Measurements from ENCODE around the gene ADARB2.

DNA sequence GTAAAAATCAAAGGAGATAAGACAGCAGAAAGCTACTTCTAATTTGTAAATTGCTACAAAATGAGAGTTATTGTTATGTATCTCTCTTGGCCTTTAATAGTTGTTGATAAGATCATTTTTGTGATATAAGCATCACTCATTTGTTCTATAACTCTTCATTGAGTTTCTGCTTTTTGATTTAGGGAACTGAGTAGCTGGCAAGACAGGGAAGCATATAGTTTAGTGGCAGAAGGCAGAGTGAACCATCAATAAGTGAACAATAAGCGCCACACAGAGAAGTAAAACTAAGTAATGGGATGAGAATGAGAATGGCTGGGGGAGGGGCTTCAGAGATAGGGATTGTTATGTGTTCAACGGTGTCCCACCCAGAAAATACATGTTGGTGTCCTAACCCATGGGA, 245.4 kb downstream of the ADARB2 start:
- TF ChIP-seq, protein P1, sequence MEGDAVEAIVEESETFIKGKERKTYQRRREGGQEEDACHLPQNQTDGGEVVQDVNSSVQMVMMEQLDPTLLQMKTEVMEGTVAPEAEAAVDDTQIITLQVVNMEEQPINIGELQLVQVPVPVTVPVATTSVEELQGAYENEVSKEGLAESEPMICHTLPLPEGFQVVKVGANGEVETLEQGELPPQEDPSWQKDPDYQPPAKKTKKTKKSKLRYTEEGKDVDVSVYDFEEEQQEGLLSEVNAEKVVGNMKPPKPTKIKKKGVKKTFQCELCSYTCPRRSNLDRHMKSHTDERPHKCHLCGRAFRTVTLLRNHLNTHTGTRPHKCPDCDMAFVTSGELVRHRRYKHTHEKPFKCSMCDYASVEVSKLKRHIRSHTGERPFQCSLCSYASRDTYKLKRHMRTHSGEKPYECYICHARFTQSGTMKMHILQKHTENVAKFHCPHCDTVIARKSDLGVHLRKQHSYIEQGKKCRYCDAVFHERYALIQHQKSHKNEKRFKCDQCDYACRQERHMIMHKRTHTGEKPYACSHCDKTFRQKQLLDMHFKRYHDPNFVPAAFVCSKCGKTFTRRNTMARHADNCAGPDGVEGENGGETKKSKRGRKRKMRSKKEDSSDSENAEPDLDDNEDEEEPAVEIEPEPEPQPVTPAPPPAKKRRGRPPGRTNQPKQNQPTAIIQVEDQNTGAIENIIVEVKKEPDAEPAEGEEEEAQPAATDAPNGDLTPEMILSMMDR (IDR thresholded peaks at IDR 0.05), result no peak
- no peak for TF ChIP-seq ZFX (IDR thresholded peaks at IDR 0.05; ENCODE audit: borderline replicate concordance)
